K562 (cell line): ENCODE results near the gene TAS2R1. TPM values are rescaled to one million over a fixed set of nuclear protein-coding genes. Genes with fewer than 3 reads are reported as not detected.

Source experiments
- ATAC-seq: fragments of 200-7000 bp; cut with Tn5 transposase; 3 replicates; pipeline ENCODE4 v1.9.1; 2020; ENCODE audit warnings: moderate library complexity
- BruUV-seq: library from RNA; stranded (reverse); fragments of 400-500 nt; replicated peaks from 2 replicates; lab custom pipeline; 2021; lab: Mats Ljungman, UMichigan
- CTCF ChIA-PET: fragments of 300-600 bp; formaldehyde crosslinking; extraction: SDS; loops from one replicate; lab custom pipeline; 2021; ENCODE audit warnings: low intra/inter-chr PET ratio; lab: Yijun Ruan, JAX
- POLR2A ChIA-PET: fragments of 300-600, 350-650 bp; sonication (Branson Sonifier 250); formaldehyde crosslinking; extraction: SDS; loops from one replicate; lab custom pipeline; 2021; ENCODE audit warnings: antibody characterized with exemption, inconsistent platforms; lab: Yijun Ruan, JAX
- DNase-seq, 4 experiments: peaks; one replicate each; pipeline versions ENCODE4 v3.0.0 to v3.0.0-alpha.2; 2011 to 2018; ENCODE audit warnings: low spot score in 3 of 4, mixed read lengths in 3 of 4; ENCODE audit errors: extremely low read depth in 1 of 4
- FAIRE-seq: peaks from 2 replicates; lab custom pipeline; 2011; peaks lifted over from hg19 to GRCh38; lab: Jason Lieb, UNC
- H2AFZ ChIP-seq: 2 replicates; pipeline ENCODE4 v1.6.0; 2011; ENCODE audit warnings: low read depth, low read length, control low read depth, inconsistent platforms
- H3K27ac ChIP-seq: fragments of 200-600 bp; 3 replicates; pipeline ENCODE4 v1.8.0; 2011; ENCODE audit warnings: low read depth, mild to moderate bottlenecking, control low read depth, inconsistent platforms, low read length, moderate library complexity, mixed read lengths; ENCODE audit errors: extremely low read depth
- H3K27me3 ChIP-seq, 2 experiments: fragments of 300-600 bp in 1 of 2; 2 replicates in 1 of 2; 3 replicates in 1 of 2; pipeline versions ENCODE4 v1.6.0 to v1.8.0; 2011; ENCODE audit warnings: inconsistent platforms in 2 of 2, low read length in 2 of 2, mild to moderate bottlenecking in 1 of 2, mixed read lengths in 1 of 2, moderate library complexity in 1 of 2; ENCODE audit not compliant: control insufficient read depth in 2 of 2, insufficient read depth in 2 of 2
- H3K36me3 ChIP-seq: fragments of 300-600 bp; 3 replicates; pipeline ENCODE4 v1.8.0; 2011; ENCODE audit warnings: mild to moderate bottlenecking, low read length, inconsistent platforms; ENCODE audit not compliant: control insufficient read depth, insufficient read depth
- H3K4me1 ChIP-seq, 2 experiments: fragments of 200-600 bp in 1 of 2; replicated peaks in 1 of 2; 2 replicates in 1 of 2; 3 replicates in 1 of 2; pipeline versions ENCODE4 v1.5.1 to v1.8.0; 2011; ENCODE audit warnings: inconsistent platforms in 2 of 2, low read length in 2 of 2, mild to moderate bottlenecking in 1 of 2, mixed read lengths in 1 of 2, moderate library complexity in 1 of 2; ENCODE audit not compliant: control insufficient read depth in 2 of 2, insufficient read depth in 2 of 2
- H3K4me2 ChIP-seq: 2 replicates; pipeline ENCODE4 v1.6.1; 2011; ENCODE audit warnings: low read length, control low read depth, inconsistent platforms, mixed read lengths; ENCODE audit not compliant: insufficient read depth
- H3K4me3 ChIP-seq: fragments of 200-600 bp; sonication (generic), shearing (Covaris generic); 2 replicates; pipeline ENCODE4 v1.5.1; 2016; ENCODE audit warnings: control low read depth, inconsistent platforms
- H3K79me2 ChIP-seq: fragments of 200-600 bp; 3 replicates; pipeline ENCODE4 v1.8.0; 2011; ENCODE audit warnings: low read length, inconsistent platforms; ENCODE audit not compliant: control insufficient read depth, insufficient read depth
- H3K9ac ChIP-seq, 2 experiments: 2 replicates each; pipeline versions ENCODE4 v1.6.0 to v1.6.1; 2011; ENCODE audit warnings: low read depth in 2 of 2, low read length in 2 of 2, control low read depth in 1 of 2, inconsistent platforms in 1 of 2, mild to moderate bottlenecking in 1 of 2, mixed read lengths in 1 of 2; ENCODE audit not compliant: insufficient read depth in 1 of 2
- H3K9me1 ChIP-seq: one replicate; pipeline ENCODE4 v1.6.0; 2011; ENCODE audit warnings: inconsistent platforms, mild to moderate bottlenecking, low read length, moderate library complexity; ENCODE audit not compliant: control insufficient read depth, insufficient read depth
- H3K9me3 ChIP-seq: replicated peaks from 2 replicates; pipeline ENCODE4 v1.5.1; 2011; ENCODE audit warnings: low read depth, low read length, inconsistent platforms; ENCODE audit not compliant: control insufficient read depth, insufficient read depth
- H4K20me1 ChIP-seq: replicated peaks from 2 replicates; pipeline ENCODE4 v1.6.1; 2011; ENCODE audit warnings: low read length, inconsistent platforms, mixed read lengths; ENCODE audit not compliant: control insufficient read depth, insufficient read depth
- EWSR1 ChIP-seq: fragments of 450-650 bp; IDR thresholded peaks from 2 replicates; pipeline ENCODE4 v1.6.1; 2018; ENCODE audit warnings: borderline replicate concordance, mild to moderate bottlenecking, low read depth, moderate library complexity; ENCODE audit not compliant: partially characterized antibody
- HIVEP1 ChIP-seq: fragments of 250-450 bp; sonication (Bioruptor Pico); IDR thresholded peaks from 2 replicates; pipeline ENCODE4 v1.4.0; 2020; ENCODE audit warnings: mild to moderate bottlenecking
- MCM7 ChIP-seq, 2 experiments: fragments of 450-650 bp; IDR thresholded peaks; 2 replicates each; pipeline ENCODE4 v1.6.1; 2016 to 2018
- MTF1 ChIP-seq: fragments of 250-450 bp; sonication (Bioruptor Pico); IDR thresholded peaks from 2 replicates; pipeline ENCODE4 v1.9.0; 2021; ENCODE audit warnings: moderate library complexity, mild to moderate bottlenecking, inconsistent platforms, borderline replicate concordance
- WGBS: fragments of 100-300 bp; shearing (Covaris generic); methylation state at CpG from one replicate; pipeline ENCODE4 v1.1.6; 2016; ENCODE audit warnings: low coverage, mixed read lengths; ENCODE audit not compliant: insufficient coverage; ENCODE audit errors: missing lambda C conversion rate; 5-methylcytosine and 5-hydroxymethylcytosine counted together
- in situ Hi-C: fragments of 300-500 bp; cut with MboI; formaldehyde crosslinking; loops from 4 replicates; pipeline ENCODE4 v1.15.0; 2018; ENCODE audit warnings: inconsistent platforms, mixed read lengths
- intact Hi-C: fragments of 100-400 bp; cut with micrococcal nuclease; formaldehyde crosslinking; loops from 2 replicates; pipeline ENCODE4 v1.14.2; 2022
- polyA plus RNA-seq, 8 experiments: library from polyadenylated mRNA; depleted of rRNA in 4 of 8; stranded (reverse) in 5 of 8; unstranded in 3 of 8; fragments of >200 nt; fragmentation: Nextera tagmentation in 2 of 8; fragmentation: Illumina TruSeq in 1 of 8; extraction: Ambion mirVana in 2 of 8; extraction: Trizol in 1 of 8; gene quantifications; 2 replicates each; pipeline versions ENCODE4 v1.2.1 to v1.2.3, GENCODE V29; 2011 to 2014; ENCODE audit warnings: inconsistent platforms in 1 of 8, missing spikeins in 1 of 8
- total RNA-seq, 7 experiments: library from RNA; depleted of rRNA in 6 of 7; stranded (reverse); fragments of >200 nt in 6 of 7; fragmentation: Illumina TruSeq in 2 of 7; extraction: Trizol in 2 of 7; gene quantifications; 2 replicates each; pipeline versions ENCODE4 v1.2.1 to v1.2.3, GENCODE V29; 2011 to 2021; ENCODE audit warnings: low replicate concordance in 1 of 7
- TF ChIP-seq, protein P1 (sequence below): fragments of 250-450 bp; sonication (Bioruptor Pico); IDR thresholded peaks from 2 replicates; pipeline ENCODE4 v1.4.0; 2020; ENCODE audit warnings: mild to moderate bottlenecking, moderate library complexity

Gene TAS2R1
- total and polyA plus RNA-seq, 9 of the 15 experiments (the other 6 are each of a cell fraction or from before 2014, with no cell fraction given), result not detected

DNA sequence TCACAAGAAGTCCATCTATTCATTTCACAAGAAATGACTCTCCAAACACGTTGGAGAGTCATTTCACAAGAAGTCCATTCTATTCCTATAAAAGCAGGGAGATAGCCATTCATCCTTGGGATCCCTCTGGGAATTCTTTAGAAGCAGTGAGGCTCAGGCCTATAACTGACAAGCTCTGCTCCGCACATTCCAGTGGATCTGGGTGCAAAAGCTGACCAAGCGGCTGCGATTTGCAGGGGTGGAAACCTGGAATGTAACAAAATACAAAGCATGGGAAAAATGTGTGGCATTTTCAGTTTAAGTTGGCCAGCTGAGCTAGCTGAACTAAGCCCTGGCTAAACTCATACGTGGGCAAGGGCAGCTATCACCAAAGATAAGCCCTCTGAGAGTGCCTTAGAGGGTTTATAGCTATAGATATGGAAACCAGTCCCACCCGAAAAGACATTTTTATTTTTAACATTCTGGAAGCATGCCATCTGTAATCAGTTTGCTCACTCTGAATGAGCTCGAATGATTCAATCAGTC is 8.7 kb downstream of the TAS2R1 start:
- no peak overlapping the region for H2AFZ ChIP-seq
- DNase-seq (no peak), ATAC-seq (no peak), FAIRE-seq (no peak)
- no TSS peak for BruUV-seq
- no peaks in the 10 kb centered on the region for H3K9me3 ChIP-seq
- no peaks in the 10 kb centered on the region for H4K20me1 ChIP-seq
- intact Hi-C loops (no loop called here), in situ Hi-C loops (no loop called here)
- H3K4me2 ChIP-seq, result no peak overlapping the region
- H3K4me1 ChIP-seq, result no peaks in the 10 kb centered on the region
- POLR2A ChIA-PET, result interaction anchor here (1.0 kb wide), 1 partner anchor 8 kb away, joined by 6 read pairs; no protein-coding TSS in a partner anchor
- H3K79me2 ChIP-seq, result no peaks in the 10 kb centered on the region
- no peak overlapping the region for H3K27ac ChIP-seq
- no peak overlapping the region for H3K9ac ChIP-seq
- TF ChIP-seq EWSR1 (no peak), HIVEP1 (CRISPR knock-in tag) (no peak), MCM7 (IDR thresholded peaks at IDR 0.05) (no peak), MTF1 (no peak)
- TF ChIP-seq, protein P1, sequence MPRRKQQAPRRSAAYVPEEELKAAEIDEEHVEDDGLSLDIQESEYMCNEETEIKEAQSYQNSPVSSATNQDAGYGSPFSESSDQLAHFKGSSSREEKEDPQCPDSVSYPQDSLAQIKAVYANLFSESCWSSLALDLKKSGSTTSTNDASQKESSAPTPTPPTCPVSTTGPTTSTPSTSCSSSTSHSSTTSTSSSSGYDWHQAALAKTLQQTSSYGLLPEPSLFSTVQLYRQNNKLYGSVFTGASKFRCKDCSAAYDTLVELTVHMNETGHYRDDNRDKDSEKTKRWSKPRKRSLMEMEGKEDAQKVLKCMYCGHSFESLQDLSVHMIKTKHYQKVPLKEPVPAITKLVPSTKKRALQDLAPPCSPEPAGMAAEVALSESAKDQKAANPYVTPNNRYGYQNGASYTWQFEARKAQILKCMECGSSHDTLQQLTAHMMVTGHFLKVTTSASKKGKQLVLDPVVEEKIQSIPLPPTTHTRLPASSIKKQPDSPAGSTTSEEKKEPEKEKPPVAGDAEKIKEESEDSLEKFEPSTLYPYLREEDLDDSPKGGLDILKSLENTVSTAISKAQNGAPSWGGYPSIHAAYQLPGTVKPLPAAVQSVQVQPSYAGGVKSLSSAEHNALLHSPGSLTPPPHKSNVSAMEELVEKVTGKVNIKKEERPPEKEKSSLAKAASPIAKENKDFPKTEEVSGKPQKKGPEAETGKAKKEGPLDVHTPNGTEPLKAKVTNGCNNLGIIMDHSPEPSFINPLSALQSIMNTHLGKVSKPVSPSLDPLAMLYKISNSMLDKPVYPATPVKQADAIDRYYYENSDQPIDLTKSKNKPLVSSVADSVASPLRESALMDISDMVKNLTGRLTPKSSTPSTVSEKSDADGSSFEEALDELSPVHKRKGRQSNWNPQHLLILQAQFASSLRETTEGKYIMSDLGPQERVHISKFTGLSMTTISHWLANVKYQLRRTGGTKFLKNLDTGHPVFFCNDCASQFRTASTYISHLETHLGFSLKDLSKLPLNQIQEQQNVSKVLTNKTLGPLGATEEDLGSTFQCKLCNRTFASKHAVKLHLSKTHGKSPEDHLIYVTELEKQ (CRISPR knock-in tag), result no peak
- CTCF ChIA-PET, result no interaction called here
- no peaks in the 10 kb centered on the region for H3K9me1 ChIP-seq
- 0% methylated on average over 7 of the region's 7 CpGs for WGBS
- H3K27me3 ChIP-seq, result no peaks in the 10 kb centered on the region
- no peaks in the 10 kb centered on the region for H3K36me3 ChIP-seq
- H3K4me3 ChIP-seq, result no peak overlapping the region
